Natural killer cell treated with Interleukin-12 subunit alpha and Interleukin-12 subunit beta and Interleukin-15 and Interleukin-18, amount 100 ng/mL, for 72 hours (primary cell): ENCODE results near the gene PRKCA. TPM values are rescaled to one million over a fixed set of nuclear protein-coding genes. Genes with fewer than 3 reads are reported as not detected.
A peak's percentile ranks its signal among the peaks of the same experiment; 100 is the strongest.

Source experiments
- ATAC-seq, 2 donors: fragments of 150-1000 bp; cut with Tn5 transposase in 1 of 2; sonication (Bioruptor Pico), chemical (Tn5 transposase) in 1 of 2; 2 replicates each; pipeline ENCODE4 v1.10.0; 2021
- DNase-seq: peaks from one replicate; pipeline ENCODE4 v3.0.0; 2022; ENCODE audit warnings: low spot score
- H3K27ac Mint-ChIP-seq, 2 donors: 1 replicate in 1 of 2; 2 replicates in 1 of 2; pipeline ENCODE4 v1.8.0; 2022; ENCODE audit warnings: mixed read lengths in 2 of 2, mild to moderate bottlenecking in 1 of 2, moderate library complexity in 1 of 2
- H3K27me3 Mint-ChIP-seq, 2 donors: 1 replicate in 1 of 2; 2 replicates in 1 of 2; pipeline ENCODE4 v1.8.0; 2022; ENCODE audit warnings: mixed read lengths in 2 of 2
- H3K36me3 Mint-ChIP-seq: one replicate; pipeline ENCODE4 v1.8.0; 2022; ENCODE audit warnings: mixed read lengths
- H3K4me1 Mint-ChIP-seq, 2 donors: 1 replicate in 1 of 2; 2 replicates in 1 of 2; pipeline ENCODE4 v1.8.0; 2022; ENCODE audit warnings: low read depth in 2 of 2, mixed read lengths in 2 of 2, mild to moderate bottlenecking in 1 of 2
- H3K4me3 Mint-ChIP-seq: one replicate; pipeline ENCODE4 v1.8.0; 2022; ENCODE audit warnings: mixed read lengths
- H3K9me3 Mint-ChIP-seq: 2 replicates; pipeline ENCODE4 v1.8.0; 2022; ENCODE audit warnings: mixed read lengths
- total RNA-seq, 2 donors: library from RNA; stranded (reverse); gene quantifications; one replicate each; pipeline ENCODE4 v1.2.3, GENCODE V29; 2022

The PRKCA gene
- total RNA-seq, 2 donors from 2014 or later: 31.1 to 41.1 TPM

GRCh38 chr17:66494023-66494803 lies 191.8 kb downstream of the PRKCA start:
- Mint-ChIP-seq H3K36me3 (peaks cover 4% of the 10 kb centered on the region), H3K4me1 (peaks cover 16 to 24% of the 10 kb centered on the region in 2 donors), H3K9me3 (no peaks in the 10 kb centered on the region), H3K27ac (peak overlapping the region in 1 of 2 donors; percentile 45), H3K4me3 (no peak overlapping the region), H3K27me3 (no peaks in the 10 kb centered on the region)
- DNase-seq: no peak
- peak; percentile 63 to 66 for ATAC-seq

GRCh38 chr17:66495035-66495434 lies 192.6 kb downstream of the PRKCA start:
- no peak for DNase-seq
- no peak for ATAC-seq
- H3K36me3 Mint-ChIP-seq: peaks cover 4% of the 10 kb centered on the region
- no peaks in the 10 kb centered on the region for H3K27me3 Mint-ChIP-seq
- peaks cover 16 to 24% of the 10 kb centered on the region in 2 donors for H3K4me1 Mint-ChIP-seq
- no peaks in the 10 kb centered on the region for H3K9me3 Mint-ChIP-seq
- H3K27ac Mint-ChIP-seq: no peak overlapping the region
- no peak overlapping the region for H3K4me3 Mint-ChIP-seq

DNA sequence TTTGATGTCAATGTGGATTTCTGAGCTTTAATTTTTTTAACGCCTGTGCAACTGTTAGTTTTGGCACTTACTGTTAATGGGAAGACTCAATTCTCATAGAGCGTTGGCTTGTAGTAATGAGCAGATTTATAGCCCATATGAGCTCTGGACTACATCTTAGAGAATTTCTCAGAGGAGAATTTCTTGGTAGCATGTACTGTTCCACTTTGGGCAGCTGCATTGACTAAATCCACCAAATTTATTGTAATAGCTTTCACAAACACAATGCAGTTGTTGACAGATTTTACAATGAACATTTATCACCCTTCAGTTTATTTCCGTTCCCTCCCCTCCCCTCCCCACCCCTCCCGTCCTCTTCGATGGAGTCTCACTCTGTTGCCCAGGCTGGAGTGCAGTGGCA lies 193.9 kb downstream of the PRKCA start:
- Mint-ChIP-seq H3K27ac (no peak overlapping the region), H3K36me3 (peaks cover 4% of the 10 kb centered on the region), H3K27me3 (no peaks in the 10 kb centered on the region), H3K9me3 (no peaks in the 10 kb centered on the region), H3K4me3 (no peak overlapping the region), H3K4me1 (peaks cover 14 to 26% of the 10 kb centered on the region in 2 donors)
- DNase-seq (no peak), ATAC-seq (no peak)

- Mint-ChIP-seq H3K27ac (no peak overlapping the region), H3K36me3 (peaks cover 4% of the 10 kb centered on the region), H3K4me3 (no peak overlapping the region), H3K4me1 (peaks cover 7 to 13% of the 10 kb centered on the region in 2 donors), H3K9me3 (no peaks in the 10 kb centered on the region), H3K27me3 (no peaks in the 10 kb centered on the region)
- DNase-seq (no peak), ATAC-seq (no peak)
These were observed 196.2 kb downstream of the PRKCA start for GRCh38 chr17:66498580-66498979.

DNA sequence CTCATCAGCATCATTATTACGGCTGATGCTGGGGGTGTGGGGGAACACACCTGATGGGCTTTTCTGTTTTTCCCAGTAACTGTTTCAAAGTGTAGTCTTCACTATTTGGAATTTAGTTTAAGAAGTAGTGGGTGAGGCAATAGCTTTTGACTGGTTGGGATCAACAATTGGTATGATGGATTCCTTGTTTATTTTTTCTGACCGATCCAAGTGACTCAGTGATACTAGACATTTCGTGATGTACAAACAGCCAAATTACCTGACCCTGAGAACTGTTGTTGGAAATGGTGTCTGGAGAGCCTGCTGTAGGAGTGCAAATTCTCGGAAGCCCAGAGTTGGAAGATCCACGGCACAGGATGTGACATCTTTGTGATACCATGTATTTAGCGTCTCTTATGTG lies 204.2 kb downstream of the PRKCA start:
- H3K27me3 Mint-ChIP-seq: no peaks in the 10 kb centered on the region
- DNase-seq (no peak), ATAC-seq (no peak)
- peaks cover 3% of the 10 kb centered on the region for H3K9me3 Mint-ChIP-seq
- H3K27ac Mint-ChIP-seq: peak overlapping the region; percentile 49 to 74
- H3K4me3 Mint-ChIP-seq: no peak overlapping the region
- H3K36me3 Mint-ChIP-seq: no peaks in the 10 kb centered on the region
- H3K4me1 Mint-ChIP-seq: peaks cover 30 to 39% of the 10 kb centered on the region in 2 donors

GRCh38 chr17:66507103-66507923 lies 204.9 kb downstream of the PRKCA start:
- Mint-ChIP-seq H3K36me3 (no peaks in the 10 kb centered on the region), H3K4me3 (no peak overlapping the region), H3K27me3 (no peaks in the 10 kb centered on the region), H3K27ac (peak overlapping the region; percentile 49 to 74), H3K4me1 (peaks cover 30 to 40% of the 10 kb centered on the region in 2 donors), H3K9me3 (peaks cover 3% of the 10 kb centered on the region)
- ATAC-seq (no peak), DNase-seq (no peak)

GRCh38 chr17:66507982-66508760 lies 205.8 kb downstream of the PRKCA start:
- peaks cover 3% of the 10 kb centered on the region for H3K9me3 Mint-ChIP-seq
- H3K4me3 Mint-ChIP-seq: peak overlapping the region; percentile 5
- no peaks in the 10 kb centered on the region for H3K36me3 Mint-ChIP-seq
- DNase-seq: no peak
- H3K27ac Mint-ChIP-seq: peak overlapping the region; percentile 74 to 82
- no peak for ATAC-seq
- H3K27me3 Mint-ChIP-seq: no peaks in the 10 kb centered on the region
- peaks cover 30 to 44% of the 10 kb centered on the region in 2 donors for H3K4me1 Mint-ChIP-seq

DNA sequence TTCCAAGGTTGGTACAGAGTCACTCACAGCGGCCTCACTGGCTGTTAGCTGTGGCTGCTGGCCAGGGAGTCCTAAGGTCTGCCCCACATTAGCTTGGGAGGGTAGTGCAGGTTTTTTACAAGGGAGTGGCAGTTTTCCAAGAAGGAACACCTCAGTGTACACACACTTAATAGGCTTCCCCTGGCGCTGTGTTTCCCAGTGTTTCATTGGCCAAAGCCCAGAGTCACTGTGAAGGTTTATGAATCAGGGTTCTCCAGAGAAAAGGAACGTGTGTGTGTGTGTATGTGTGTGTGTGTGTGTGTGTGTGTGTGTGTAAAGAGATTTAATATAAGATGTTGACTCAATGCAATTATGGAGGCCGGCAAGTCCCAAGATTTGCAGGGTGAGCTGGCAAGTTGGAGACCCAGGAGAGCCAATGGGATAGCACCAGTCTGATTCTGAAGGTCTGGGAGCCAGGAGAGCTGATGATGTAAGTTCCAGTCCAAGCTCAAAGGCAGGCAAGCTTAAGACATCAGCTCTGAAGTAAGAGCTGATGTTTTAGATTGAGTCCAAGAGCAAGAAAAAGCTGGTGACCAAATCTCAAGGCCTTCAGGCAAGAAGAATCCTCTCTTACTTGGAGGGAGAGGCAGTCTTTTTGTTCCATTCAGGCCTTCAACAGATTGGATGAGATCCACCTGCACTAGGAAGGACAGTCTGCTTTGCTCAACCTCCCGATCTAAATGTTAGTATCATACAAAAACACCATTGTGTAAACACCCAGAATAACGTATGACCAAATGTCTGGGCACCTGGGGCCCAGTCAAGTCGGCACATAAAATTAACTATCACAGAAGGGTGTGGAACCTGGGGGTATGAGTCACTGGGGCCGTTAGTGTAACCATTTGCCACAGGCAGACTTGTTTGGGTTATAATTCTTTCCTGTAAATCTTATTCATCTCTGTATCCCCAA lies 206.8 kb downstream of the PRKCA start:
- Mint-ChIP-seq H3K36me3 (no peaks in the 10 kb centered on the region), H3K4me1 (peaks cover 30 to 44% of the 10 kb centered on the region in 2 donors), H3K9me3 (peaks cover 3% of the 10 kb centered on the region), H3K27me3 (no peaks in the 10 kb centered on the region), H3K4me3 (peak overlapping the region; percentile 82), H3K27ac (peak overlapping the region; percentile 70 to 82)
- peak; percentile 55 to 90 for ATAC-seq
- no peak for DNase-seq

DNA sequence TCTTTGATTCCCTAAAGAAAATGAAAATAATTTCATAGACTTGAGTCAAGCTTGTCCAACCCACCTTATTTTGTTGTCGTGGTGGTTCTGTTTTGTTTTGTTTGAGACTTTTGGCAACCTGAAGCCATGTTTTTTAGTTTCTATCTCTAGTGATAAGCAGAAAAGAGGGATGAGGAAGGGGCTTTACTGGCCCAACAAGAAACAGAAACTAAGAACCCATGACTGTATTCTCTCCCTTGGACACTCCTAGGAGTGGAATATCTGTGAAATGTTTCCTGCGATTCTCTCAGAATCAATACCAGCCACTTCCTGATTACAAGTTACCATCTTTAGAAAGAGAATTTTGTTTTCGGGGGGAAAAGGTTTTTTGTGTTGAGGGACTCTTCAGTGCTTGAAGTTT lies 207.5 kb downstream of the PRKCA start:
- Mint-ChIP-seq H3K27ac (peak overlapping the region; percentile 70 to 82), H3K4me1 (peaks cover 30 to 44% of the 10 kb centered on the region in 2 donors), H3K9me3 (peaks cover 3% of the 10 kb centered on the region), H3K27me3 (no peaks in the 10 kb centered on the region), H3K36me3 (no peaks in the 10 kb centered on the region), H3K4me3 (peak overlapping the region; percentile 82)
- DNase-seq (no peak), ATAC-seq (no peak)

GRCh38 chr17:66511135-66511534 lies 208.7 kb downstream of the PRKCA start:
- H3K4me3 Mint-ChIP-seq: no peak overlapping the region
- no peak for ATAC-seq
- H3K4me1 Mint-ChIP-seq: peaks cover 35 to 44% of the 10 kb centered on the region in 2 donors
- peaks cover 3% of the 10 kb centered on the region for H3K9me3 Mint-ChIP-seq
- no peaks in the 10 kb centered on the region for H3K27me3 Mint-ChIP-seq
- H3K36me3 Mint-ChIP-seq: no peaks in the 10 kb centered on the region
- peak overlapping the region; percentile 10 to 36 for H3K27ac Mint-ChIP-seq
- no peak for DNase-seq

DNA sequence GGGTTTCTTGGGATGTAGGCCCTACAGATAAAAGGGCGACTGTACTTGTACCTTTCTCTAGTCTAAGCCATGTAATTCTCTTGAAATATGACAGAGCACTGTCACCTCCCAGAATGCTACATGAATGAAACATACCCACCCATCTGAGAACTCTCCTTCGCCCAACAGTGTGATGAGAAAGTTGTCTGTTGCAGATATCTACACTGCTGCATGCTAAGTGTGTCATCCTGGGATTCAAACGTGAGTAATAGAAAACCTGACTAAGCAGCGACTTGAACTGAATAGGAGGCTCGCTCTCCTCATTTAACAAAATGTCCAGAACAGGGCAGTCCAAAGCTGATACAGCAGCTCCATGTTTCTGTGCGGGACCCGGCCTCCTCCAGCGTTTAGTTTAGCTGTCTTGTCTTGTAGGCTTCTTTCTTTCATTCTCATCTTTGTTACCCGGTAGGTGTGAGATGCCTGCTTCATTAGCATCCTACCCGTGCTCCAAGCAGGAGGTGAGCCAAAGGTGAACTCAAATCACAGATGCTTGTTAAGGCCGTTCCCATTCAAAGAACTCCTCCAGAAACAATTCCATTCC lies 211.9 kb downstream of the PRKCA start:
- no peaks in the 10 kb centered on the region for H3K9me3 Mint-ChIP-seq
- H3K27ac Mint-ChIP-seq: no peak overlapping the region
- no peaks in the 10 kb centered on the region for H3K36me3 Mint-ChIP-seq
- no peak overlapping the region for H3K4me3 Mint-ChIP-seq
- no peak for DNase-seq
- H3K4me1 Mint-ChIP-seq: peaks cover 31 to 32% of the 10 kb centered on the region in 2 donors
- peak in 1 of 2 donors; percentile 64 for ATAC-seq
- H3K27me3 Mint-ChIP-seq: peaks cover 0 to 2% of the 10 kb centered on the region in 2 donors

DNA sequence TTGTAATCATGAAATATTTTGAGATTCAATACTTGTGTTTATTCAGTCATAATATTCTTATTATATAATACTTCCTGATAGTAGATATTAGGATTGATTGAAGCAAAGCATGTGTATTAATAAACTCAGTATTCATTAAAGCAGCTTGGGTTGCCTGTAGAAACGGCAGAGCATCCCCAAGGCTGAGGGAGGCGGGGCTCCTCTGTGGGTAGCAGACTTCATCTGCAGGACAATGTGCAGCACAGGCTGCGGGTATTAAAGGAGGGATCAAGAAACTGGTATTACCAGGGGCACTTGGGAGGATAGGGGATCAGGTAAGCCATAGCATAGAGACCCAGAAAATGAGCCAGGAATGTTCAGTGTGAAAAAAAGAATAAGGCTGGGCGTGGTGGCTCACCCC lies 213.6 kb downstream of the PRKCA start:
- Mint-ChIP-seq H3K36me3 (no peaks in the 10 kb centered on the region), H3K27me3 (peaks cover 0 to 2% of the 10 kb centered on the region in 2 donors), H3K27ac (peak overlapping the region in 1 of 2 donors; percentile 68), H3K4me1 (peaks cover 20 to 22% of the 10 kb centered on the region in 2 donors), H3K4me3 (no peak overlapping the region), H3K9me3 (no peaks in the 10 kb centered on the region)
- no peak for ATAC-seq
- DNase-seq: no peak
